SHP77 (cell line): ENCODE measurements around the gene MAN1C1.
"Not testable (repeated sequence)": the region's sequence is repeated elsewhere in the genome, so short reads cannot be mapped to it uniquely, and the experiment has no call there.

Source experiments
- DNase-seq, 2 experiments: peaks; one replicate each; lab custom pipeline; 2025; lab: John Stamatoyannopoulos, UW

MAN1C1 gene

GRCh38 chr1:25634896-25635295 is 18.3 kb downstream of the MAN1C1 start:
- DNase-seq: no peak

GRCh38 chr1:25636141-25636540 is 19.6 kb downstream of the MAN1C1 start:
- DNase-seq: not testable (repeated sequence)

GRCh38 chr1:25640646-25641328 is 24.2 kb downstream of the MAN1C1 start:
- no peak for DNase-seq

- DNase-seq: no peak
Measured at GRCh38 chr1:25641329-25641725, 24.7 kb downstream of the MAN1C1 start.

- no peak for DNase-seq
Measured at GRCh38 chr1:25641931-25642573, 25.5 kb downstream of the MAN1C1 start.

GRCh38 chr1:25642574-25643108 is 26.1 kb downstream of the MAN1C1 start:
- no peak for DNase-seq

GRCh38 chr1:25643929-25644328 is 27.3 kb downstream of the MAN1C1 start:
- DNase-seq: no peak

GRCh38 chr1:25644962-25645361 is 28.4 kb downstream of the MAN1C1 start:
- no peak for DNase-seq

GRCh38 chr1:25645637-25646400 is 29.2 kb downstream of the MAN1C1 start:
- no peak for DNase-seq

GRCh38 chr1:25647106-25647505 is 30.5 kb downstream of the MAN1C1 start:
- DNase-seq: no peak

- DNase-seq: no peak
Measured at GRCh38 chr1:25647863-25648262, 31.3 kb downstream of the MAN1C1 start.

- DNase-seq: no peak
Measured at GRCh38 chr1:25648681-25649440, 32.3 kb downstream of the MAN1C1 start.

GRCh38 chr1:25649505-25650288 is 33.1 kb downstream of the MAN1C1 start:
- no peak for DNase-seq

- no peak for DNase-seq
Measured at GRCh38 chr1:25650289-25650576, 33.6 kb downstream of the MAN1C1 start.

- no peak for DNase-seq
Measured at GRCh38 chr1:25651036-25651640, 34.5 kb downstream of the MAN1C1 start.

GRCh38 chr1:25651824-25652741 is 35.5 kb downstream of the MAN1C1 start:
- no peak for DNase-seq

- no peak for DNase-seq
Measured at GRCh38 chr1:25653558-25653957, 37.0 kb downstream of the MAN1C1 start.

- no peak for DNase-seq
Measured at GRCh38 chr1:25654109-25654660, 37.6 kb downstream of the MAN1C1 start.

GRCh38 chr1:25657121-25657882 is 40.7 kb downstream of the MAN1C1 start:
- DNase-seq: no peak
